Stimulated activated CD8-positive, alpha-beta memory T cell treated with anti-CD3 and anti-CD28 coated beads, Interleukin-4, amount 100 ng/mL, for 1 hour (primary cell): ENCODE measurements around the gene PRKAR2B.

Source experiments
- DNase-seq, 2 donors: peaks; one replicate each; pipeline ENCODE4 v3.0.0-alpha.2; 2020; ENCODE audit warnings: low read depth in 2 of 2, low spot score in 1 of 2

PRKAR2B gene

GRCh38 chr7:107173691-107174406 lies 129.3 kb downstream of the PRKAR2B start:
- no peak for DNase-seq

GRCh38 chr7:107179326-107180164 lies 135.0 kb downstream of the PRKAR2B start:
- no peak for DNase-seq

GRCh38 chr7:107180378-107180777 lies 135.9 kb downstream of the PRKAR2B start:
- DNase-seq = peak; percentile 37 to 45

- no peak for DNase-seq
These were observed 136.7 kb downstream of the PRKAR2B start for GRCh38 chr7:107181172-107181571.

GRCh38 chr7:107185716-107186115 lies 141.2 kb downstream of the PRKAR2B start:
- DNase-seq = no peak

- DNase-seq = no peak
These were observed 141.7 kb downstream of the PRKAR2B start for GRCh38 chr7:107186240-107186639.

GRCh38 chr7:107187774-107188173 lies 143.3 kb downstream of the PRKAR2B start:
- DNase-seq = no peak

GRCh38 chr7:107190090-107190489 lies 145.6 kb downstream of the PRKAR2B start:
- no peak for DNase-seq

GRCh38 chr7:107194052-107194451 lies 149.5 kb downstream of the PRKAR2B start:
- DNase-seq = no peak

- DNase-seq = no peak
These were observed 152.5 kb downstream of the PRKAR2B start for GRCh38 chr7:107196834-107197610.

- no peak for DNase-seq
These were observed 157.4 kb downstream of the PRKAR2B start for GRCh38 chr7:107201795-107202450.

GRCh38 chr7:107203607-107204006 lies 159.1 kb downstream of the PRKAR2B start:
- DNase-seq = no peak

GRCh38 chr7:107206136-107206535 lies 161.6 kb downstream of the PRKAR2B start:
- DNase-seq = no peak

- DNase-seq = no peak
These were observed 162.2 kb downstream of the PRKAR2B start for GRCh38 chr7:107206706-107207105.

GRCh38 chr7:107207459-107207858 lies 163.0 kb downstream of the PRKAR2B start:
- DNase-seq = no peak

GRCh38 chr7:107208024-107208521 lies 163.6 kb downstream of the PRKAR2B start:
- no peak for DNase-seq

GRCh38 chr7:107208563-107208962 lies 164.1 kb downstream of the PRKAR2B start:
- no peak for DNase-seq

- DNase-seq = no peak
These were observed 165.1 kb downstream of the PRKAR2B start for GRCh38 chr7:107209565-107209964.

- DNase-seq = no peak
These were observed 165.9 kb downstream of the PRKAR2B start for GRCh38 chr7:107210400-107210799.
